Endothelial cell (in vitro differentiated cells): ENCODE results near the gene AFF2. TPM values are rescaled to one million over a fixed set of nuclear protein-coding genes. Genes with fewer than 3 reads are reported as not detected.

ENCODE experiments used
- DNase-seq: peaks from one replicate; pipeline ENCODE4 v3.0.0; 2021; ENCODE audit warnings: low spot score
- H3K27ac Mint-ChIP-seq: one replicate; pipeline ENCODE4 v1.8.0; 2021; ENCODE audit warnings: mixed read lengths, inconsistent platforms; ENCODE audit not compliant: unreplicated experiment
- H3K27me3 Mint-ChIP-seq: one replicate; pipeline ENCODE4 v1.8.0; 2021; ENCODE audit warnings: mild to moderate bottlenecking, moderate library complexity, mixed read lengths, inconsistent platforms; ENCODE audit not compliant: unreplicated experiment
- H3K36me3 Mint-ChIP-seq: one replicate; pipeline ENCODE4 v1.8.0; 2021; ENCODE audit warnings: mild to moderate bottlenecking, low read depth, mixed read lengths, inconsistent platforms; ENCODE audit not compliant: unreplicated experiment
- H3K4me1 Mint-ChIP-seq: one replicate; pipeline ENCODE4 v1.8.0; 2021; ENCODE audit warnings: mild to moderate bottlenecking, mixed read lengths, inconsistent platforms; ENCODE audit not compliant: unreplicated experiment
- H3K4me3 Mint-ChIP-seq: one replicate; pipeline ENCODE4 v1.8.0; 2021; ENCODE audit warnings: mild to moderate bottlenecking, mixed read lengths, inconsistent platforms; ENCODE audit not compliant: unreplicated experiment
- H3K9me3 Mint-ChIP-seq: one replicate; pipeline ENCODE4 v1.8.0; 2021; ENCODE audit warnings: mixed read lengths, inconsistent platforms; ENCODE audit not compliant: unreplicated experiment
- CTCF ChIP-seq: fragments of 200-600 bp; sonication (generic); IDR thresholded peaks from one replicate; pipeline ENCODE4 v1.5.0; 2021; ENCODE audit warnings: antibody characterized with exemption; ENCODE audit not compliant: unreplicated experiment
- total RNA-seq: library from RNA; stranded (reverse); fragmentation: NEBNext Ultra II Directional; extraction: Animal tissue kit (Norgen Biotek cat#: 25700); gene quantifications from one replicate; pipeline ENCODE4 v1.2.1, GENCODE V29; 2021; ENCODE audit not compliant: unreplicated experiment

The AFF2 gene
- total RNA-seq, 1 donor from 2014 or later, result 9.3 TPM

- Mint-ChIP-seq H3K4me1 (no peaks in the 10 kb centered on the region), H3K9me3 (no peaks in the 10 kb centered on the region), H3K36me3 (no peaks in the 10 kb centered on the region), H3K4me3 (no peak overlapping the region), H3K27ac (no peak overlapping the region), H3K27me3 (no peaks in the 10 kb centered on the region)
- no peak for TF ChIP-seq CTCF
- no peak for DNase-seq
Observed at GRCh38 chrX:148732743-148733142, 232.3 kb downstream of the AFF2 start.

GRCh38 chrX:148741441-148741840, 241.0 kb downstream of the AFF2 start:
- Mint-ChIP-seq H3K36me3 (no peaks in the 10 kb centered on the region), H3K9me3 (no peaks in the 10 kb centered on the region), H3K4me3 (peak overlapping the region; percentile 7), H3K27me3 (no peaks in the 10 kb centered on the region), H3K27ac (no peak overlapping the region), H3K4me1 (peaks cover 5% of the 10 kb centered on the region)
- no peak for TF ChIP-seq CTCF
- peak; percentile 2 for DNase-seq

GRCh38 chrX:148755111-148755510, 254.7 kb downstream of the AFF2 start:
- no peak for TF ChIP-seq CTCF
- Mint-ChIP-seq H3K36me3 (no peaks in the 10 kb centered on the region), H3K9me3 (no peaks in the 10 kb centered on the region), H3K4me1 (no peaks in the 10 kb centered on the region), H3K27me3 (no peaks in the 10 kb centered on the region), H3K4me3 (no peak overlapping the region), H3K27ac (no peak overlapping the region)
- DNase-seq, result no peak

- H3K9me3 Mint-ChIP-seq, result no peaks in the 10 kb centered on the region
- no peak for TF ChIP-seq CTCF
- H3K4me3 Mint-ChIP-seq, result no peak overlapping the region
- no peak overlapping the region for H3K27ac Mint-ChIP-seq
- H3K27me3 Mint-ChIP-seq, result no peaks in the 10 kb centered on the region
- DNase-seq, result no peak
- no peaks in the 10 kb centered on the region for H3K4me1 Mint-ChIP-seq
- H3K36me3 Mint-ChIP-seq, result no peaks in the 10 kb centered on the region
Observed at GRCh38 chrX:148763896-148764295, 263.5 kb downstream of the AFF2 start.

GRCh38 chrX:148768296-148768695, 267.9 kb downstream of the AFF2 start:
- Mint-ChIP-seq H3K4me1 (no peaks in the 10 kb centered on the region), H3K9me3 (no peaks in the 10 kb centered on the region), H3K4me3 (no peak overlapping the region), H3K27me3 (no peaks in the 10 kb centered on the region), H3K27ac (no peak overlapping the region), H3K36me3 (no peaks in the 10 kb centered on the region)
- no peak for DNase-seq
- TF ChIP-seq CTCF, result no peak
